SJSA1 (cell line): ENCODE data around the gene ZEB2. TPM values are rescaled to one million over a fixed set of nuclear protein-coding genes. Genes with fewer than 3 reads are reported as not detected.

Experiments used
- DNase-seq, 2 experiments: peaks; one replicate each; pipeline ENCODE4 v3.0.0-alpha.2; 2015 to 2020; ENCODE audit warnings: low spot score in 2 of 2, low read depth in 1 of 2
- H3K27ac ChIP-seq: fragments of 250-450 bp; sonication (Bioruptor Pico); 2 replicates; pipeline ENCODE4 v1.5.1; 2020; ENCODE audit warnings: mild to moderate bottlenecking, moderate library complexity
- H3K27me3 ChIP-seq: fragments of 250-450 bp; sonication (Bioruptor Pico); replicated peaks from 2 replicates; pipeline ENCODE4 v1.5.1; 2020; ENCODE audit warnings: mild to moderate bottlenecking, moderate library complexity
- H3K36me3 ChIP-seq: fragments of 250-450 bp; sonication (Bioruptor Pico); 2 replicates; pipeline ENCODE4 v1.5.1; 2020; ENCODE audit warnings: mild to moderate bottlenecking
- H3K4me1 ChIP-seq: fragments of 250-450 bp; sonication (Bioruptor Pico); replicated peaks from 2 replicates; pipeline ENCODE4 v1.6.1; 2021; ENCODE audit warnings: mild to moderate bottlenecking
- H3K4me3 ChIP-seq: fragments of 250-450 bp; sonication (Bioruptor Pico); 2 replicates; pipeline ENCODE4 v1.5.1; 2020; ENCODE audit warnings: mild to moderate bottlenecking
- H3K9me3 ChIP-seq: fragments of 250-450 bp; sonication (Bioruptor Pico); replicated peaks from 2 replicates; pipeline ENCODE4 v1.5.1; 2020; ENCODE audit warnings: mild to moderate bottlenecking
- total RNA-seq: library from RNA; depleted of rRNA; stranded (reverse); fragments of >200 nt; shearing (Covaris generic); gene quantifications from 2 replicates; pipeline ENCODE4 v1.2.3, GENCODE V29; 2014; rRNA removed

Gene ZEB2
- total RNA-seq: 40.0 and 48.0 TPM in 2 replicates

DNA sequence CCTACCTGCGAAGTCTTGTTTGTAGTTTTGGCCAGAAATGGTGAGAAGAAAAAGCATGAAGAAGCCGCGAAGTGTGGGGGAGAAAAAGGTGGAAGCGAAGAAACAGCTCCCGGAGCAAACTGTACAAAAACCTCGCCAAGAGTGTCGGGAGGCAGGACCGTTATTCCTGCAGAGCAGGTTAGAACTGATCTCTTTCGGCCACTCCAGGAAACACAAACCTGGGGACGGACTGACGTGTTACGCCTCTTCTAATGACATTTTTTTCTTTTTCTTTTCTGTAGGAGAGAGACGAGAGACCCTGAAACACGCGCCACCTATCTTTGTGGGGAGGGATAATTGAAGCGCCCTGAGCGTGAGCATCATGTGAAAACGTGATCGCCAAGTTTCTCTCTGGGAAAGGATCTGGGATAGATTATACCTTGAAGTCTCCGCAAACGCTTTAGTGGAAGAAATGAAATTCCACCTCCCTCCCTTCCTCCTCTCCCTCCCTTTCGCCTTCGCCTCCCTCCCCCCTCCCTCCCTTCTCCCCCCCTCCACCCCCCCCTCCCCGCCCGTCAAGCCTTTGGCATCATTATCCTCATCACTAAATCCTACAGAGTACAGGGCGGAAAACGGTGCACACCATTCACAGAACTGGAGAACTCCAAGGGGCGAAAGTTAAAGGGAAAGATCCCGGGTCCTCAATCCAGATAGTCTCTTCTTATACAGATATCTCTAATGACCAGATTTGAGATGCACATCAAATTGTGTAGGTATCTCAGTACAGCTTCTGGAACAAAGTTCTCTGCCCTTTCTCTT lies at the start of gene ZEB2:
Gene ZEB2, minus strand, starts transcription at position 186 of the 798 bp plus-strand sequence. CDS start 2,769 bp downstream, outside the sequence.
- H3K4me1 ChIP-seq: peaks cover 39% of the 10 kb centered on the region
- no peaks in the 10 kb centered on the region for H3K9me3 ChIP-seq
- peak within 1 kb of the TSS; percentile 100 for H3K27ac ChIP-seq
- no peaks in the 10 kb centered on the region for H3K27me3 ChIP-seq
- peaks cover 8% of the 10 kb centered on the region for H3K36me3 ChIP-seq
- H3K4me3 ChIP-seq: peak within 1 kb of the TSS; percentile 95
- DNase-seq: peak; percentile 60 to 84

DNA sequence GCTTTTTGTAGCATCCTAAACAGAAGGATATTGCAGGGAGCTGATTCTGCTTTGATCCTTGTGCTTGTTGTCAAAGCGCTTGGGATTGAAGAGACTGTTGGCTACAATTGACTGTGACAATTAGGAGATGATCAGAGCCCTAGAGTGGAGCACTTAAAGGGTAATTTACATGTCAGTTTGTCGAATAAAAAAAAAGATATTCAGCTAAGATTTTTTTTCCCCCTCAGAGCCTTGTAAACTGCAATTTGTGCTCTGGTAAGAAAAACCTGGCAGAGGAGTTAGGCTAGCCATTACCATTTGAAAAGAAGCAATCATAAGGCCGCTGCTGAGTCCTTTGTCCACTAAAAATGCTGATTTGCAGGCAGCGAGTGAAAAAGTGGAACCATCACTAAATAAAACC lies 47.8 kb upstream of the ZEB2 start:
- DNase-seq: no peak
- H3K27me3 ChIP-seq: no peaks in the 10 kb centered on the region
- H3K4me3 ChIP-seq: no peak overlapping the region
- no peaks in the 10 kb centered on the region; the same call in 1 of the 2 replicates for H3K9me3 ChIP-seq
- no peaks in the 10 kb centered on the region for H3K4me1 ChIP-seq
- no peak overlapping the region for H3K27ac ChIP-seq
- H3K36me3 ChIP-seq: no peaks in the 10 kb centered on the region

GRCh38 chr2:144566448-144566847 lies 46.5 kb upstream of the ZEB2 start:
- Histone ChIP-seq H3K27me3 (no peaks in the 10 kb centered on the region), H3K9me3 (no peaks in the 10 kb centered on the region), H3K4me1 (no peaks in the 10 kb centered on the region), H3K4me3 (no peak overlapping the region), H3K27ac (no peak overlapping the region), H3K36me3 (no peaks in the 10 kb centered on the region)
- DNase-seq: no peak

DNA sequence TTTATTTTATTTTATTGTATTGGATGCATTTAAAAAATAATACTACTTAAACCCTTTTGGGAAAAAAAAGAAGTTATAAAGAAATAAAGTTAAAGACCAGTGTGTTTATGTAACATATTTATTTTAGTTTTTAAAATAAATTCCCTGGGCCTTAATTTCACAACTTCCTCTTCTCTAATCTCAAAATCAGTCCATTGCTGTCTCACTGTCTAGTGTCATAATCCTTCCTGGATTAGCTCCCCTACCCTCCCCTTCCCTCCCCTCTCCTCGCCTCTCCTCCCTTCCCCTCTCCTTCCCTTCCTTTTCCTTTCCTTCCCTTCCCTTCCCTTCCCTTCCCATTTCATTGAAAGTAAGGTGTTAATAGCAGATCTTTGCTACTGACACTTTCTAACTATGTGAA lies 40.3 kb upstream of the ZEB2 start:
- no peak overlapping the region for H3K4me3 ChIP-seq
- H3K4me1 ChIP-seq: no peaks in the 10 kb centered on the region; the same call in 1 of the 2 replicates
- no peaks in the 10 kb centered on the region for H3K36me3 ChIP-seq
- no peak overlapping the region for H3K27ac ChIP-seq
- no peak for DNase-seq
- H3K9me3 ChIP-seq: no peaks in the 10 kb centered on the region
- no peaks in the 10 kb centered on the region for H3K27me3 ChIP-seq

GRCh38 chr2:144559681-144560080 lies 39.8 kb upstream of the ZEB2 start:
- Histone ChIP-seq H3K4me3 (no peak overlapping the region), H3K27ac (no peak overlapping the region), H3K4me1 (peaks cover 5% of the 10 kb centered on the region), H3K36me3 (no peaks in the 10 kb centered on the region), H3K9me3 (no peaks in the 10 kb centered on the region), H3K27me3 (no peaks in the 10 kb centered on the region)
- DNase-seq: no peak

DNA sequence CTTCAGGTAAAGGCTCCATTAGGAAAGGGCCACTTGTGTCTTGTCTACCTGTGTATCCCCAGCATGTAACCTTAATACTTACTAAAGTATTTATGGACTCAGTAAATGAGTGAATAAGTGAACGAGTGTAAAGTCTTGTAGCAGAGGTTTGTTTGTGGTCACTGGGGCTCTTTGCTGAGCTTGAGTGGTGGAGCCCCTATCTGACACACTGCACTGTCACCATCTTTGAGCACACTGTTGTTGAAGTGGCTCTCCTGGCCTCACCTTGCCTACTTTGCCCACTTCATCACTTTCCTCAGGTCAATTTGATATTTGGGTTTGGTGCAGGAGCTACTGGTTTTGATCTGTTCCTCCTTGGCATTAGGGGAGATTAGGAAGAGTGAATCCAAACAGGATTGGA lies 39.3 kb upstream of the ZEB2 start:
- no peak overlapping the region for H3K27ac ChIP-seq
- H3K9me3 ChIP-seq: no peaks in the 10 kb centered on the region
- H3K4me1 ChIP-seq: peaks cover 10% of the 10 kb centered on the region
- no peak for DNase-seq
- H3K27me3 ChIP-seq: no peaks in the 10 kb centered on the region
- H3K4me3 ChIP-seq: no peak overlapping the region
- no peaks in the 10 kb centered on the region for H3K36me3 ChIP-seq

DNA sequence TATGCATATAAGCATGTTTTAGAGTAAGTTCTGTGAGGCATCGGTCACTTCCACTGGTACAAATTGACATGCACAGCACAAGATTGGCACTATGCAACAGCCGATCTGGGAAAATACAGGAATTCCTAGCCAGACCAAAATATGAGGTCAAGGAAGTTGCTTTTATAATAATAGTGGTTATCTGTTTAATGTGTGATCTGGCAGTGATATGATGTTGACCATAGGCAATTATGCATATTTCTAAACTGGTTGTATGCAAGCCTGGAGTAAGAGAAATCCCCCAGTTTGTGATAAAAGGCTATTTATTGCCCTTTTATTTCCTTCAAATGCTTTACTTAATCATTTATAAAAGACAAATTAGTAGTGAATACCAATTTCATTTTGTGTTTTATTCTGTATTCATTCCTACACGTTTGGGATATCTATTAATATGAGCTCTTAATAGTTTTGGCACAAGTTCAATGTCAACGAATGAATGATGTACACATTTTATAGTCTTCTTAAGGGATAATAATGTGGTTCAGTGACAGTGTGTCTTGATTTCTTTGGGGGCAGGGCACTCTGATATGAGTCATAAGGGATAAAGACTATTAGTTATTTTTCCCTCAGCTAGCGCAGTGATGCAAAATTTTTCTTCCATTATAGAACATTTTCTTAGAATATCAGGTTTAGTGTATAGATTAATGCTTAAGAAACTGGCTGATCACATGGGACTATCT lies 34.7 kb upstream of the ZEB2 start:
- Histone ChIP-seq H3K4me3 (no peak overlapping the region), H3K27ac (no peak overlapping the region), H3K9me3 (no peaks in the 10 kb centered on the region), H3K4me1 (peaks cover 25% of the 10 kb centered on the region), H3K27me3 (no peaks in the 10 kb centered on the region), H3K36me3 (no peaks in the 10 kb centered on the region)
- DNase-seq: no peak

DNA sequence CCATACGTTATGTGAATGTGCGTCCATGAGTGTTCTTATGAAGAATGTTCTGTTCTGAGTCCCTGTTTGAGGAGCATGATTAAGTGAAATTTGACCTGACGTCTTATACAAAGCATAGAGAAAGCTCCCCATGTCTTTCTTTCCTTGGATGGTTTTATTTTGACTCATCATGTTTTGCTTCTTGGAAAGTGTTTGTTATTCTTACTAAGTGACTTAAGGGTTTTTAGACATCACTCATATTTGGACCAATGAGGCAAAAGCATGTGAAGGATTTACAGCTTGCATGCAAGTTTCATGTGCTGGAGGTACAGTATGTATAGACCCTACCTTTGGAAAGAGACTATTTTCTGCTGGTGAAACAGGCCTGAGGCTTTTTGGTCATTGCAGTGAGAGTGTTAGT lies 33.5 kb upstream of the ZEB2 start:
- Histone ChIP-seq H3K27me3 (no peaks in the 10 kb centered on the region), H3K36me3 (no peaks in the 10 kb centered on the region), H3K27ac (peak overlapping the region; percentile 55), H3K9me3 (no peaks in the 10 kb centered on the region), H3K4me1 (peaks cover 25% of the 10 kb centered on the region), H3K4me3 (no peak overlapping the region)
- DNase-seq: peak in 1 of 2 experiments; percentile 93

- H3K27ac ChIP-seq: peak overlapping the region; percentile 55
- no peaks in the 10 kb centered on the region for H3K9me3 ChIP-seq
- no peaks in the 10 kb centered on the region for H3K27me3 ChIP-seq
- H3K4me3 ChIP-seq: no peak overlapping the region
- no peak for DNase-seq
- no peaks in the 10 kb centered on the region for H3K36me3 ChIP-seq
- H3K4me1 ChIP-seq: peaks cover 28% of the 10 kb centered on the region
These were observed 32.9 kb upstream of the ZEB2 start for GRCh38 chr2:144552821-144553220.

GRCh38 chr2:144550911-144551310 lies 31.0 kb upstream of the ZEB2 start:
- Histone ChIP-seq H3K27me3 (no peaks in the 10 kb centered on the region), H3K4me3 (no peak overlapping the region), H3K4me1 (peaks cover 31% of the 10 kb centered on the region), H3K27ac (no peak overlapping the region), H3K36me3 (no peaks in the 10 kb centered on the region), H3K9me3 (no peaks in the 10 kb centered on the region)
- no peak for DNase-seq

GRCh38 chr2:144550084-144550483 lies 30.2 kb upstream of the ZEB2 start:
- Histone ChIP-seq H3K9me3 (no peaks in the 10 kb centered on the region), H3K27ac (no peak overlapping the region), H3K27me3 (no peaks in the 10 kb centered on the region), H3K36me3 (no peaks in the 10 kb centered on the region), H3K4me1 (peaks cover 30% of the 10 kb centered on the region), H3K4me3 (no peak overlapping the region)
- no peak for DNase-seq

DNA sequence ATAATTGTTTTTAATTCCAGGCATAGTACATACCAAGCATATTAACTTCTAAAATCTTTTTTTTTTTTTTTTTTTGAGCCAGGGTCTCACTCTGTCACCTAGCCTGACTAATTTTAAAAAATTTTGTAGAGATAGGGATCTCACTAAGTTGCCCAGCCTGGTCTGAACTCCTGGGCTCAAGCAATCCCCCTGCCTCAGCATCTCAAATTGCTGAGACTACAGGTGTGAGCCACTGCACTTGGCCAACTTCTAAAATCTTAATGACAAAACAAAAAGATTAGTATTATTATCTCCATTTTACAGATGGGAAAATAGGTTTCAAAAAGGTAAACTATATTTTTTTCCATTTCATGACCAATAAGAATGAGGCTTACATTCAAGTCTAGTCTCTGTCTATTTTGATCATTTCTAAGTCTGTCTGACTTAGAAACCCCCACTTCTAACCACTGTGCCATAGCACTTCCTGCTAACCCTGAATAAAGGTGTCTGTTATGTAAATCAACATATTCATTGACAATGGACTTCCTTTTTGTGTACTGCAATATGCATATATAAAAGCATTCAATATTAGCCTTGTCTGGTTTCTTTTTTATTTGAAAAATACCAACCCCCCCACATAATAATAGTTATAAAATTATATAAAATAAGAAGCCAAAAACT lies 28.7 kb upstream of the ZEB2 start:
- no peaks in the 10 kb centered on the region for H3K27me3 ChIP-seq
- H3K4me1 ChIP-seq: peaks cover 16% of the 10 kb centered on the region
- no peak overlapping the region for H3K27ac ChIP-seq
- H3K9me3 ChIP-seq: no peaks in the 10 kb centered on the region
- DNase-seq: no peak
- no peaks in the 10 kb centered on the region for H3K36me3 ChIP-seq
- H3K4me3 ChIP-seq: no peak overlapping the region

GRCh38 chr2:144548088-144548487 lies 28.2 kb upstream of the ZEB2 start:
- H3K27ac ChIP-seq: no peak overlapping the region
- H3K4me3 ChIP-seq: no peak overlapping the region
- H3K27me3 ChIP-seq: no peaks in the 10 kb centered on the region
- DNase-seq: no peak
- no peaks in the 10 kb centered on the region for H3K36me3 ChIP-seq
- peaks cover 12% of the 10 kb centered on the region for H3K4me1 ChIP-seq
- no peaks in the 10 kb centered on the region for H3K9me3 ChIP-seq

- H3K4me1 ChIP-seq: peaks cover 7% of the 10 kb centered on the region
- H3K36me3 ChIP-seq: no peaks in the 10 kb centered on the region
- H3K27me3 ChIP-seq: no peaks in the 10 kb centered on the region
- no peak for DNase-seq
- no peaks in the 10 kb centered on the region for H3K9me3 ChIP-seq
- no peak overlapping the region for H3K4me3 ChIP-seq
- no peak overlapping the region for H3K27ac ChIP-seq
These were observed 27.6 kb upstream of the ZEB2 start for GRCh38 chr2:144547494-144547893.
